Measurements from ENCODE around the gene TMEM253. TPM values are rescaled to one million over a fixed set of nuclear protein-coding genes. Genes with fewer than 3 reads are reported as not detected.

TMEM253 gene
- total RNA-seq (2014; rRNA removed; shearing (Covaris generic)), result not detected in 2 replicates

DNA sequence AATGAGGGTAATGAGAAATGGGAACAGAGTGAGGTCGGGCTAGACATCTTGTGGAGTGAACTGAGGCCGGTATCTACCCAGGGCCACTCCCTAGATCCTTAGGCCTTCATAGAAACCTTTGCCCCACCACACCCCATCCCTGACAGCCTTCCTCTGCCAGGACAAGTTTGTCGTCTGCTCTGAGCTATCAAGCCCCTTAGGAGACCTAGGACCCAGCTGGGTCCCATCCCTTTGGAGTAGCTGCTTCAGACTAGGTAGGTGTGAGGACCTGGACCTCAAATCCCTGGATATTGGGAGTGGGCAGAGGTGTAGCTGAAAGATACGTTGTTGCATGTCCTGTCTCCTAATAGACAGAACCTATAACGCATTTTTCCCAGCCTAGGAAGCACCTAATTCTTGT lies at the start of gene TMEM253:
TMEM253 (plus strand) TSS at position 136 of the 400 bp plus-strand sequence. CDS start 278 bp downstream, outside the sequence.
- no peak for DNase-seq (ENCODE audit: low read depth)

DNA sequence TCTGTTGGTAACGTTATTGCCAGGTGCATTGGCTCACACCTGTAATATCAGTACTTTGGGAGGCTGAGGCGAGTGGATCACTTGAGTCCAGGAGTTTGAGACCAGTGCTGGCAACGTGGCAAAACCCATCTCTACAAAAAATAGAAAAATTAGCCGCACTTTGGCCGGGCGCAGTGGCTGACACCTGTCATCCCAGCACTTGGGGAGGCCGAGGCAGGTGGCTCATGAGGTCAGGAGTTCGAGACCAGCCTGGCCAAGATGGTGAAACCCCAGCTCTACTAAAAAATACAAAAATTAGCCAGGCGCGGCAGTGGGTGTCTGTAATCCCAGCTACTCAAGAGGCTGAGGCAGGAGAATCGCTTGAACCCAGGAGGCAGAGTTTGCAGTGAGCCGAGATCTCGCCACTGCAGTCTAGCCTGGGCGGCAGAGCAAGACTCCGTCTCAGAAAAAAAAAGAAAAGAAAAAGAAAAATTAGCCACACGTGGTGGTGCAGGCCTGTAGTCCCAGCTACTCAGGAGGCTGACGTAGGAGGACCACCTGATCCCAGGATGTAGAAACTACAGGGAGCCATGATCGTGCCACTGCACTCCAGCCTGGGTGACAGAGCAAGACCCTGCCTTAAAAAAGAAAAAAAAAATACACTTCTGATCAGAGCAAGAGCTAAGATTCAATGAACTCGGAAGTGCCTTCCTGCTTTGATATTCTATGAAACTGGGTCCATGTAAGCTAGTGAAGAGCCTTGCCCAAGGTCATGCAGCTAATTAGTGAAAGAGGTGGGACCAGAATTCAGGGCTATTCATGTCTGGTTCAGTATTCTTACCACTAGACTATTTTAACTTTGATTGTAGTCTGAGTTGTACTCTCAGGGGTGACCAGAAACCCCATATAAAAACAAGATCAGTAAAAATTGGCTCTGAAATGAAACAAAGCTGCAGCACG lies 47.4 kb upstream of the TMEM253 start:
- DNase-seq (ENCODE audit: low read depth), result no peak

DNA sequence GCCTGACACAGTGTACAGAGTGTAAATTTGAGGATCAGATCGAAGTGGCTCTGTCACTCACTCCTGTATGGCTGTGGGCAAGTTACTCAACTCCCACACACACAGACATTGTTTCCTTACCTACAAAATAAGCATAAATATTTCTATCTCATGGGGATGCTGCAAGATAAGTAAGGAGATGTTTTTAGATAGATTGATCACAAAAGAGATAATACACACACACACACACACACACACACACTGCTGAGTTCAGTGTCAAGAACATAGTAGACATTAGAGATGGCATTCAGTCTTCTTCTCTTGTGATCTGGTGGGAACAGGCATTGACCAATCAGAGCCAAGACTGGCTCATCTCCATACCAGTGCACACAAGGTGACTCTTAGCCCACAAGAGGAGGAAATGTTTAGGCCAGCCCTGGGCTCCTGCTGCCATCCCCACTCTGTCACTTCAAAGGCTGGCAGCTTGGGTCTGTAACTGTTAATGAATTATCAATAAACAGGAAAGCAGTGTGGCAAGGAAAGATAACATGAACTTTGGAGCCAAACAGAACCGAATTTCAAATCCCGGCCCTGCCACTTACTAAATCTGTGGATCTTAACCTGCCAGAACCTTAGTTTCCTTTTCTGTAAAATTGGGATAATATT lies 46.6 kb upstream of the TMEM253 start:
- DNase-seq (ENCODE audit: low read depth), result no peak

DNA sequence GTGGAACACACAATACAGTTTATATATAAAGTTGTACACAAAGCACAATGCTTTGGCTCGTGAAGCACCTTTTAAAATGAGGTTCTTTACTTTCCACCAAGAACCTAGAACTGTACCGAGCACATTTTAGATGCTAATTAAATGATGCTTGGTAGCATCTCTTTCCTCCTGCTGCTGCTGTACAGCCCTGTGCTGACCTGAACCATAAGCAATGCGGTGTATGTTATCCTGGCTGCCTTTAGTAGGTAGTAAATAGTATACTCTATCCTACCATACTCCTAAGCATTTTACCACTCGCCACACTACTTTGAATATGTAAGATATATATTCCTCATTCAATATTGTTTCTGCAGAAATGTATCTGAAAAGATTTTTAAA lies 46.1 kb upstream of the TMEM253 start:
- no peak for DNase-seq (ENCODE audit: low read depth)

DNA sequence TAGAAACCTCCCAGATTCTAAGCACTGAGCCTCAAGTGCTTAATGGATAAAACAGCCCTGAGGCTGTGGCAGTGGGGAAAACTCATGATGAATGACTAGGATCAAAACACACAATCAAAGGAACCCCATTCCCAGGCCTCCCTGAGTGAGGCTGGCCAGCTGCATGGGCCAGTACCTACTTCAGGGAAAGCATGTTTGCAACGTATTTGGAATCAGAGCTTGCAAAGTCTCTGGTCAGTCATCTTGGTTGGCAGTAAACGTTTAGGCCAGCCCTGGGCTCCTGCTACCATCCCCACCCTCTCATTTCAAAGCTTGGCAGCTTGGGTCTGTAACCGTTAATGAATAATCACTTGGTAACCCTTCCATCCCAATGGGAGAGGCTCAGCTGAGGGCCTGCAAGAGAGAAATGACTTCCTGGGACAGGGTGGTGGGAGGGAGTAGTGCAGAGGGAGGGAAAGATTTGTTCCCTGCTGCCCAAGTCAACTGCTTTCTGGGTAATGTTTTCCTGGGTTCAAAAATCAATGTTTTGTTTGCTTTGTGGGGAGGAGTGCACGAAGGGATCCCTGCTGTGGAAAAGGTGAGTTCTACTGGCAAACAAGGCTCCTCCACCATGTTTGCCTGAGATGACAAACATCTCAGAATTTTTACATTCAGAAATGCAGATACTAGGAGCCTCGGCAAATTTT lies 45.3 kb upstream of the TMEM253 start:
- no peak for DNase-seq (ENCODE audit: low read depth)

DNA sequence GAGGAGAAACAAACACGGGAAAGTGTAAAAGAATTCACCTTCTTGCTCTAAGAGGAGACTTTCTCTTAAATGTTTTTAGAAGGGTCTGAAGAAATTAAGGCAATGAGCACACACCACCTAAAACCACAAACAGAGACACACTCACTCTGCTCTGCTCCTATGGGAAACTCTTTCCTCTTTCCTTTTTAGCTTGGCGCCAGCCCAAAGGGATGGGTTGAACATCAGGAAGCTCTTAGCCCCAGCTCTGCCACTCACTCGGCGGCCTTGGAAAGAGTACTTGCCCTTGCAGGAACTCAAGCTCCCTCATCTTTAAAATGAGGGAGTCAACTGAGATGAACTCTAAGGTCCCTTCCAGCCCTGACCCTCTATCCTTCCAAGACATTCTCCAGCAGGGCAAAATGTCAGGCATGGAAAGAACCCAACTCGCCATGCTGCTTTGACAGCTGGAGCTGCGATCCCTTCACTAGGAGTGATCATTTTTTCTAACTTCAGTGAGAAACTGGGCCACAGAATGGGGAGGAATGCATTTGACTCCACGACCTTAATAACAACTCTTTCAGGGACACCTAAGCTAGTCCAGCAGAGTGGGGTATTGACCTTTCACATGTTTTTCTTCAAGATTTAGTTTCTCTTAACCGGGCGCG lies 44.2 kb upstream of the TMEM253 start:
- peak; percentile 66 for DNase-seq (ENCODE audit: low read depth)

DNA sequence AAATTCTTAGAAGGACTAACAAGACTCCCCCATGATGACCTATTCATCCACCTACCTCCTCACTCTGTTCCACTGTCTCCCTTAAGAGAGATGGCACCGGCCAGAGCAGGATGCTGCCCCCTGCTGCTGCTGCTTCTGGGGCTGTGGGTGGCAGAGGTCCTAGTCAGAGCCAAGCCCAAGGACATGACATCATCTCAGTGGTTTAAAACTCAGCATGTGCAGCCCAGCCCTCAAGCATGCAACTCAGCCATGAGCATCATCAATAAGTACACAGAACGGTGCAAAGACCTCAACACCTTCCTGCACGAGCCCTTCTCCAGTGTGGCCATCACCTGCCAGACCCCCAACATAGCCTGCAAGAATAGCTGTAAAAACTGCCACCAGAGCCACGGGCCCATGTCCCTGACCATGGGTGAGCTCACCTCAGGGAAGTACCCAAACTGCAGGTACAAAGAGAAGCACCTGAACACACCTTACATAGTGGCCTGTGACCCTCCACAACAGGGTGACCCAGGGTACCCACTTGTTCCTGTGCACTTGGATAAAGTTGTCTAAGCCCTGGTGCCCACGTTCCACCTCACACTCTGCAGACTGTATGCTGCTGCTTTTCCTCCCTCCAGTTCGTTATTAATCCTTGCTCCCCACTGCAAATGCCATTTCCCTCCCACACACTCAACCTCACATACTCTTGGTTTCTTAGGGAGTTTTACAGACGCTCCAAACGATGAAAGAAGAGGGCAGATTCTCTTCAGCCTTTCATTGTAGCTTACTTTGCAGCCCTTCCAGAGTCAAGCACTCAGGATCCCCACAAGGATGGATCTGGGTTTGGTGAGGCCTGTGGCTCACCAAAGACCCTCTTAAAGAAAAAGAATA lies 42.8 kb upstream of the TMEM253 start, which contains the start of gene RNASE8:
RNASE8 (plus strand) TSS at position 20 of the 873 bp plus-strand sequence; CDS start at position 91, 71 bp downstream.
- no peak for DNase-seq (ENCODE audit: low read depth)

DNA sequence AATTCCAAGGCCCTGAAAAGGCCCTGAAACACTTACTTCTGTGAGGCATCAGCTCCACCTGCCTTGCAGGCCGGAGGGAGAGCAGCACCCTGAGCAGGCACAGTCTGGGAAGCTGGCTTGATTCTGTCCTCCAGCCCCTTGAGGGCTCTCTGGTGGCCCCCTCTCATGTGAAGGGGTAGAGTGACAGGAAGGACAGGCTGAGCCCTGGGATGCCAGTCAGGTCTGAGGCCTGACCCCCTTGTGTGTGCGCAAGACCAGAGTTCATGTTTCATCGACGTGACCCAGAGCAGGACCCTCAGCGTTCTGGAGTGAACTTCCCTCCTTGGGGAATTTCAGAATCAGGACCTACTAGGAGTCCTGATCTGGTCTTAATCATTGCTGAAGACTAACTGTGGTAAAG lies 42.0 kb upstream of the TMEM253 start:
- no peak for DNase-seq (ENCODE audit: low read depth)

DNA sequence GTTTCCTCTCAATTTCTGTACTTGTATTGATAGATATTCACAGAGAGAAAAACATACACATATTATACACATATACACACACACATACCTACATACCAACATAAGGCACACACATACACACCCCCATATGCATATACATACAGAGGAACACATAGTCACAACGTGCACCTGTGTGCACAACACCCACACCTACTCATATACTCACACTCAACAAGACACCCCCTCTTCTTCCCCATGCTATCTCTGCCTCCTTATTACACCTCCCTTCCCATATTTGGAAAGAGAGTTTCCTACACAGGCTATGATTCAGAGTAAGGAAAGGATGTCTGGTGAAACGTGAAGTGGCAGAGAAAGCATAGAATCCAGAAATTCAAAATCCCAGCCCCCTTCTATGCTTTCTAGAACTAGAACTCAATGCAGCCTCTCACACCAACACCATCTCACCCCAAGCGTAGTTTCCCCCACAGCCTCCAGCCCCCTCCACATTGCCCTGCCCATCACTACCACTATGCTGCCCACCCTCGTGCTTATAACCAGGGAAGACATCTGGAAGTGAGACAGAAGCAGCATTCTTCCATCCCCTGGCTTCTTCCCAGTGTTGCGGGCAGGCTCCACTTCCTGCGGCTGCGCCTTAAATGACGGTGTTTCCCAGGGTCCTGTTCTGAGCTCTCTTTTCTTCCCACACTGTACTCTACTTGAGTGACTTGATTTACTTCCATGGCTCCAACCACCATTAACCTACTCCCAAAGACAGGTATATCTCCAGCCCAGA lies 40.8 kb upstream of the TMEM253 start:
- peak; percentile 69 for DNase-seq (ENCODE audit: low read depth)

DNA sequence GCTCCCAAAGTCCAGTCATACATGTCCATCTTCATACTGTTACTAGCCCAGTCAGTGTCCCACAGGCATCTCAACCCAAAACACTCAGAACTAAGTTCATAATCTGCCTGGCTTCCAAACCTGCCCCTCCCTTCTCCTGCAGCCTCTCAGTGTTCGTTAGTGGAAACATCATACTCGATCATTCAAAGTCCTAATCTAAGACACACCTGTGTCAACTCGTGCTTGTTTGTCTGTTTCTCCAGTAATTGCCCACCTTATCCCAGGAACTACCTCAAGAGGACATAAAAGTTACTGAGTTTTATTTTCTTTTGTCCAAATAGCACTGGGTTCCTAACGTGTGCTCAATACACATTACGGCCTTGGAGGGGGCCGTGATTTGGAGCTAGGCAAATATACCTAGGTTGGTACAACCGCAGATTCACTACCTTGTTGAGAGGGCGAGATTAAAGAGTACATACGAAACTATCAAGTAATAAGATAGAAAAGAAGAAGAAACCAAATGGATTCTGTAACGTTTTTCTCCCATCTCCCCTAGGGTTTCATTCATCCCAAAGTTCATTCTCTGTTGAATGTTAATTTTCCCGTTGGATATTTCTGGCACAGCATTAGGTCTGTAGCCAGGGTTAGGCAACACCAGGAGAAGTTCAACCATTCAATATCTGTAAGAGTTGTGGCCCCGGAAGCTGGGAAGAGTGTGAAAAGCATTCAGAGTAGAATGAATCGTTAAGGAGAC lies 40.1 kb upstream of the TMEM253 start:
- no peak for DNase-seq (ENCODE audit: low read depth)

DNA sequence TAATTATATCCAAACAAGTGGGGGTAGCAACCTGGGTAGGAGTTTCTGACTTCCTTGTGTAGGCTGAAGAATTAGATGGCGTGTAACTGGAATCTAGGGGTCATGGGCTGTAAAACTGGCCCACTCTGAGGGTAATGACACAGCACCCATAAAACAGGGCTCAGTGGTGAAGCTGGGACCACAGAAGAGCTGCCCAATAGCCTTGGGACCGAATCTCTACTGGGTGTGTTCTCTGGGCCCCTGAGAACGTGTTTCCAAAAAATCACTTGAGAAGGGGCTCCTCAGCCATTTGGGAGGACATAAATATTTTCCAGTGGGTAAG lies 39.6 kb upstream of the TMEM253 start:
- no peak for DNase-seq (ENCODE audit: low read depth)

DNA sequence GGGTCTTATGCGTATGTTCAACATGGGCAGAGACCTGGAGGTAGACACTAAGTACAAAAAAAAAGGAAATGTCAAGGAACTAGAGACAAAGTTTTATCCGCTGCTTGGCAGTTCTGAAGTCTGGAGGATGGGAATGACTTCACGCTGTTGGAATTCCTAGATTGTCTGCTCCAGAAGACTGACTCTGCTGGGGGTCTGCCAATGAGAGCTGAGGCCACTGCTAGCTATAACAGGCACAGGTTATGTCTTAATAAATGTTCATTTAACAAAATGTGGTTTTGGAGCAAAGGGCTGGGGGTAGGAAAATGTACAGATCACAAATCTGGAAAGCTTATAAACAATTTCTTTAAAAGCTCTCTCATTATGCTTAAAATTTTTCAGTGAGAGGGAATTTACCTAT lies 37.4 kb upstream of the TMEM253 start:
- DNase-seq (ENCODE audit: low read depth), result peak; percentile 76

DNA sequence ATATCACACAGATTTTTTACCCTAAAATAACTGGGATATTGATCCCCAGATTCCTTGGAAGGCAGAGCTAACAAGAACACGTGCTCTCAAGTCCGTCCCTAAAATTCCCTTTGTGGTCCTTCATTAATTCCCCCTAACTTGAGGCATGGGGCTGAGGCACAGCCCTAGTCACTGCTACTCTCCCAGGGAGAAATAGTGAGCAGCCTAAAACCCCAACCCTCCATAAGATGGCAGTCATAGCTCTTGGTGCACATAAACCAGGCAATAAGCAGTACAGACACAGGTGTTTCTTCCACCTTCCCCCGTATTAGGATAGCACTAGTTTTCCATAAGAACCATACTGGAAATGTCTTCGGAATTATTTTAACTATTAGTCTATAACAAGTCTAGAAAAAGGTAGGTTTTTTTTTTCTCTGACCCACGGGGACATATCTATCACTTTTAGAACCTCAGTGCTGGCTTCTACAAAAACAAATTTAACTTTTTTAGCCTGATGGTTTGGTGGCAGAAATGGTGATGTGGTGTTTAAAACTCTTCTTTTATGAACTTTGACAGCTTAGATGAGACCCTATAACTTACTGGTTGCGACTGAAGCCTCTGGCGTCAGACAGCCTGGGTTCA lies 33.9 kb upstream of the TMEM253 start:
- no peak for DNase-seq (ENCODE audit: low read depth)

DNA sequence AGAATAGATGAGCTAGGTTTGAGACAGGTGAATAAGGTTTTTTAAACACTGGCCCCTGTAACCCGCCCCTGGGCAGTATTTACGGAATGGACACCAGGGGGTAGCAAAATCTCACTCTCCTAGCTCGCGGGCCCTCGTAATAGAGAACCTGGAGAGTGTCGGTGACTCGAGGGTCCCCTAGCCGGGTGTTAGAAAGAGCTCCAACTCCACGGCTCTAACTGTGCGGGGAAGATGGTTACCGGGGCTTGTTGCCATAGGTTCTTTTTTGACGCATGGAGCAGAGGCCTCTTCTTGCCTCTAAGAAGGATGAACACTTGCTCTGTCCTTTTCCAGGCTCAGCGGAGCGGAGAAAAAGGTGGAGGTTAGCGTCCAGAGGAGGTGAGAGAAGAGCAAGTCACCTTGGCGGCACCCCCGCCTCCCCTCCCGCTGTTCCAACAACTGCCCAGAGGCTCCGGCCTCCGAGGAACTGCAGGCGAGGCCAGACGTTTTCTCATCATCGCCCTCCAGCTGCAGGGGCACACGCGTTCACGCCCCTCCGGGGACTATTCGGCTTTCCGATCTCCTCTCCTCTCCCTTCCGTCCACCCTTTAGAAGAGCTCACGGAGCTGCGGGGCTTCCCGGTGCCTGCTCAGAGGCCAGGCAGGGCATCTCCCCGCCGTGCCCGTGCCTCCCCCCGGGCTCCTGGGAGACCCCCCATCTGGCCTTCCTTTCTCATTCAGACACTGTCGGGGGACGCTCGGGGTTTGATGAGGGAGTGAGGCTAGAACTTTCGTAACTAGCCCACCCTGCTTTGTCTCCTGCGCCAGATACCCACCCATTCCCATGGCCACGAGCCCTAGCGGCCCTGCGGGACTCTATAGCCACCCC lies 32.1 kb upstream of the TMEM253 start:
- DNase-seq (ENCODE audit: low read depth), result peak; percentile 56

DNA sequence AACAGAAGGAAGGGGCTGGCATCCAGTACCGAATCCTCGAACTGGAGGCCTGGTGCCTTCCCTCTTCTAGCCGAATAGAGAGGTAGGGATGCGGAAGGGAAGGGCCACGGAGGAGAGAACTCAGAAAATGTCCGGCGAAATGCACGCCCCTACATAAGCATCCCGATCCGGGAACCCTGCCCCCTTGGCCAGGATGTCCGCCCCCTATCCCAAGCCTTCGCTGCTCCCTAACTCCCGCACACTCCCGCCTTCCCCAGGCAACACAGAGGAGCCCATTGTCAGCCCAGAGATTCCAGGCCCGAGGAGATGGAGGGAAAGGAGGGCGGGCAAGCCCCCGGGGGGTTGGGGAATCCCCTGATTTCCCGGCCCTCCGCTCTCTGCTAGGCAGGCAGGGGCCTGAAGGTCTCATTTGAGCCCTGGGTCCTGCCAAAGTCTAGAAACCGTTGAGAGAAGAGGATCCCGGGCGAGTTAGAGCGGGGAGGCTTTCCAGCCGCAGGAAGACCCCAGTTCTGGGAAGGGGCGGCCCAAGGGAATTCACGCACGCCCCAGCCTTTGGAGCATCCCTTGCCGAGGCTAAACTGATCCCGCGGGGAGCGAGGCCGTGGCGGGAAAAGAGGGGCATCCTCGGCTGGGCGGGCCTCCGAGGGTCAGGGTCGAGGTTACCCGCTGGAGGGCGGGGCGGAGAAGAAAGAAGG lies 31.3 kb upstream of the TMEM253 start:
- peak; percentile 62 for DNase-seq (ENCODE audit: low read depth)

DNA sequence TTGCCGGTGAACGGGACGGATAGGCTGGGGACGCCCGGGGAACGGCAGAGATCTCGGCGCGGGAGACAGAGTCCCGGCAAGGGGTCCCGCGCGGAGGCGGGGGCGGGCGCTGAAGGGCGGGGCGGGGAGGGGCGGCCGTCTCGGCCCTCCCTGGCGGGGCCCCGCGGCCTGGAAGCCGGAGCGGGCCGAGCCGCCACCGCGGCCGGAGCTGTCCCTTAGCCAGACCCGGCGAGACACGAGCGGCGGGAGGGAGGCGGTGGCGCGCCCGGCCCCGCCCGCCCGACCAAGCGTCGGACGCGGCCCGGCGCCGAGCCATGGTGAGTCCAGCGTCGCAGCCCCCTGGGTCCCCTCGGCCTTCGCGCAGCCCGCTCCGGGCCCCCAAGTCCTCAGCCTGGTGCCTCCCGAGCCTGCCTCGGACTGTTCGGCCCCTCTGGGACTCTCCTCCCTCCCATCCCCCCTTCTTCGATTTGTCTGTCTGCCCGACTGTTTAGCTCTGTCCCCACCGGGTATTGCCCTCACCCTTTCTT lies 30.7 kb upstream of the TMEM253 start, which contains the start of gene ARHGEF40:
ARHGEF40 (plus strand) TSS at position 222 of the 527 bp plus-strand sequence; CDS start at position 315, 93 bp downstream.
- peak; percentile 70 for DNase-seq (ENCODE audit: low read depth)

Measured in RPMI7951 (cell line).